LNCAP (cell line): ENCODE data around the gene SNCA.

ENCODE experiments used
- TF ChIP-seq, protein P1 (sequence below): fragments of 450-650 bp; IDR thresholded peaks from 2 replicates; pipeline ENCODE4 v1.5.1; 2017; ENCODE audit warnings: mild to moderate bottlenecking

Gene SNCA

DNA sequence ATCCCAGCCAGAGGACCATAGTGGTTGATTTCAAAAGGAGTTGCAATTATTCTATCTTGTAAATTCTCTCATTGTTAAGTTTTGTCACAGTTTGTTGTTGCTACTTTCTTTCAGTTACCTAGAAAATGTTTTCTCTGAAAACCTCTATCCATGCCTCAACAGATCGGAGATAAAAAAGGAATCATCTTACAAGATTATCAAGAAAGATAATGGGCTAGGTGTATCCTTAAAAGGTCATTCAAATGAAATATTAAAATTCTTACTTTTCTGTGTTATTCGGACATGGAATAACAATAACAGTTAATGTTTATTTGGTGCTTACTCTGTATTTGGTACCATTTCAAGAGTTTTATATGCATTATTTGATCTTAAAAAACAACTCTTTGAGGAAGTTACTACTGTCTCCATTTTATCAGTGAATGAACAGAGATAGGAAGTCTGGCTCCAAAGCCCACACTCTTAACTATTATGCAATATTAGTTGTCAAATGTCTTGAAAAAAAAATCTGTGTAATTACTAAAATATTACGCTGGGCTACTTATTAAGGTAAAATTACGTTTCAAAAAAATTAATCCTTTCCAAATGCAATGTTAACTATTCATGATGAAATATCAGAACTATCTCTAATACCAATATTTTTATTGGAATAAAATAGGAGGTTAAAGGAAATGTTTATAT, 97.5 kb downstream of the SNCA start:
- TF ChIP-seq, protein P1, sequence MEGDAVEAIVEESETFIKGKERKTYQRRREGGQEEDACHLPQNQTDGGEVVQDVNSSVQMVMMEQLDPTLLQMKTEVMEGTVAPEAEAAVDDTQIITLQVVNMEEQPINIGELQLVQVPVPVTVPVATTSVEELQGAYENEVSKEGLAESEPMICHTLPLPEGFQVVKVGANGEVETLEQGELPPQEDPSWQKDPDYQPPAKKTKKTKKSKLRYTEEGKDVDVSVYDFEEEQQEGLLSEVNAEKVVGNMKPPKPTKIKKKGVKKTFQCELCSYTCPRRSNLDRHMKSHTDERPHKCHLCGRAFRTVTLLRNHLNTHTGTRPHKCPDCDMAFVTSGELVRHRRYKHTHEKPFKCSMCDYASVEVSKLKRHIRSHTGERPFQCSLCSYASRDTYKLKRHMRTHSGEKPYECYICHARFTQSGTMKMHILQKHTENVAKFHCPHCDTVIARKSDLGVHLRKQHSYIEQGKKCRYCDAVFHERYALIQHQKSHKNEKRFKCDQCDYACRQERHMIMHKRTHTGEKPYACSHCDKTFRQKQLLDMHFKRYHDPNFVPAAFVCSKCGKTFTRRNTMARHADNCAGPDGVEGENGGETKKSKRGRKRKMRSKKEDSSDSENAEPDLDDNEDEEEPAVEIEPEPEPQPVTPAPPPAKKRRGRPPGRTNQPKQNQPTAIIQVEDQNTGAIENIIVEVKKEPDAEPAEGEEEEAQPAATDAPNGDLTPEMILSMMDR: no peak

DNA sequence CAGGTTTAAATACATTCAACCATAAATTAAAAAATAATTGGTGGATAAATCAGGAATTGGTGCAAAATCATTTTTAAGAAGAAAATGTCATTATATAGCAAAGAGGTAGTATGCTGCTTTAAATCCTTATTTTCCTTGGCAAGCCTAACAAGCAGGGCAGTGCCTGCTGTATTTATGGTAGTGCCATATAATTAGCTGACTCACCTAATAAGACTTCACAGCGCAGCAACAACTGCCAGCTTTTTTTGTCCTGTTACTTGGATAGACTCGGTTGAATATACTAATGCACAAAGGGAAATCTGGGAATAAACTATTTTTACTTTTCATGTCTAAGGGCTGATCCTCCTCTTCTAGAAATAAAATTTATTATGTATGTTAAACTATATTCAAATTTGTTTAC, 99.1 kb downstream of the SNCA start:
- TF ChIP-seq, protein P1: no peak

DNA sequence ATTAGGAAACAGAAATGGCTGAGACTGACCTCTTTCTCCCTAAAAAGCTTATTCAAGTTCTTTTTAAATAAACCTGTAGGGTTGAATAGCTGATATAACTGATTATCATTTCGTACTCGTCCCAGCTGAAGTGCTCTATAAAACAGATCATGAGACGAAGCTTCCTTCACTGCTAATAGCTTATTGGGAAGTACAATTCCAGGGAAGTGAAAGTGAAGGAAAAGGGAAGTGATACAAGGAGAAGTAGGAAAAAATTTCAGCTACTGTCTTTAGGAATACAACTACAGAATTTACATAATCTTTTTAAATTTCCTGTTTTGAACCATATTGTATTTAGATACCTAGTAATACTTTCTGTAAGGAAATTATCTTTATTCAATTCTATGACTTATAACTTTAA, 103.0 kb downstream of the SNCA start:
- TF ChIP-seq, protein P1: no peak

DNA sequence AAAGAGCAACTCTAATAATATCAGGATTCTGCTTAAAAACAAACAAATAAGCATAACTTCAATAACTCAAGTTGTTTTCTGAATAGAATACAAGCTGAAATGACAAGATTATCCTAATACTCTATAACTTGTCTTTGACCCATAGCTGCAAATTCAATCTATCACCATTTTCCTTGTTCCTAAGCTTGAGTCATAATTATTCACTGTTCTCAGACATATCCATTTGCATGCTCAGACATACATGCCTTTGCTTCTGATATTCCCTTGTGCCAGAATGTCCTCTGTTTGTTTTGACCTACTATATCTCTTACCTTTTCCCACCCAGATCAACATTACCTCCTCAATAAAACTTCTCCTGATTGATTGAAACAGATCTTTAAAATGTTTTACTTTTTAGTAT, 109.7 kb downstream of the SNCA start:
- TF ChIP-seq, protein P1: no peak

DNA sequence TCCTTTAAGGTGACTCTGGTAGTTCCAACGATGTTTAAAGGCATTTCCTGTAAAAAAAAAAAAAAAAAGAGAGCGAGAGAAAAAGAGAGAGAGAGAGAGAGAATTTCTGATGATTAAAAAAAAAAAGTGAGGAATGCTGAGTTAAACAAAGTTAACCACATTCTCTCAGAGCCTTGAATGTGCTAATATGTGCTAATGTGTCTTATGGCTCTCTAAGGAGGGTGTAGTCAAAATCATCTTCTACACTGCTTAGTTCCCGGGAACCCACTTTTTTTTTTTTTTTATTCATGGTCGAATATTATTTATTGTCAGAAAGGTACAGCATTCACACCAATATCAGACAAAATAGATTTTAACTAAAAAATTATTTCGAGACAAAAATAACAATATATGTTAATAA, 111.7 kb downstream of the SNCA start:
- TF ChIP-seq, protein P1: no peak

DNA sequence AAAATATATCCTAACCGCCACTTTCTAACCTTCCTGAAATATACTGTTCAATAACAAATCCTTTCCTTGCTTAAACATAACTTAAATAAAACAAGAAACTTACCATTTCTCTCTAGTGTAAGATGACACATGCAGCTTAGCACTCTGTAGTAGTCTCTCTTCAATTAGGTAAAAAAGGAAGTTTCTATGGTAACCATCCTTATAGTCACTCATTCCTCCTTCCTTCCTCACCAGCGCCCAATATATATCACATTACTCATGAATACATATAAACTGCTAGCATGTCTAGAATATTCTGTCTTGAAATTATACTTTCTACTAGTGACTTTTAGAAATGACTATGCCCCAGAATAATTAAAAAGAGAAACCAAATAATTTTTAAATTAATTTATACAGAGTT, 112.2 kb downstream of the SNCA start:
- TF ChIP-seq, protein P1: no peak

DNA sequence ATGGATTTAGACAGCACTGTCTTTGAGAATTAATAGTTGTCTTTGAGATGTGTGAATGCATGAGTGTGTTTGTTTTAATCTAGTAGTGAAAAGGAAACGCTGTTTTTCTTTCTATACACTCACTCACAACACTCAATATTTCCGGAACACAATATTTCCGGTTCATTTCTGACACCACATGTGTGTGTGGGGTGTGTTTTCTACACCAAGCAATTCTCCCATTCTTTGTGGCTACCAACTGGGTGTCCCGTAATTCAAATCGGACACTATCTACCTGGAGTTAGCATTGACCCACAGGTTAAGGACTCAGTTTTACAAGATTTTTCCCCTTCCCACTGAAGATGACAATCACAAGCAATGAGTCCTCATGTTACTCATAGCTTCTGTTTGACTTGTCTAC, 113.9 kb downstream of the SNCA start:
- TF ChIP-seq, protein P1: no peak

DNA sequence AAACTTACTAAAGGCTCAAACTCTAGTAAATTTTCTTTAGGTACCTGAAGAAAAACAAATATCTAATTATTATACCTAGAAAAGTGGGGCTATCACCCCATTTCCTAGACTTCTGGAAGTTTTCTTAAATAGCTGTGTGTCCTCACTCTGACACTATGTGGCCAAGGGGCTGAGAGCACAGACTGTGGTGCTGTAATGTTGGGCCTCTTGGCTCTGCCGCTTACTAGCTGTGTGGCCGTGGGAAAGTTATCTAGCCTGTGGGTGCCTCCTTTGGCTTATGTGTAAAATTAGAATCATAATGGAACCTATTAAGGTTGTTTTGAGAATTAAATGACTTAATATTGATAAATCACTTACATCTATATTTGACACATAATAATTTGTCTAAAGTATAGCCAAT, 114.4 kb downstream of the SNCA start:
- TF ChIP-seq, protein P1: no peak
